ENCODE measurements around the gene ACAT2. TPM values are rescaled to one million over a fixed set of nuclear protein-coding genes. Genes with fewer than 3 reads are reported as not detected.
"Not testable (repeated sequence)": the region's sequence is repeated elsewhere in the genome, so short reads cannot be mapped to it uniquely, and the experiment has no call there.

The ACAT2 gene
- polyA plus RNA-seq, 4 donors = 43.4 to 53.3 (median 48.7) TPM

- DNase-seq (ENCODE audit: low read depth in 4 of 4, low spot score in 2 of 4) = peak in 1 of 4 donors; percentile 5
These were observed 32.1 kb upstream of the ACAT2 start for GRCh38 chr6:159729598-159730331.

- no peak for DNase-seq (ENCODE audit: low read depth in 4 of 4, low spot score in 2 of 4)
These were observed 31.5 kb upstream of the ACAT2 start for GRCh38 chr6:159730332-159730676.

GRCh38 chr6:159732550-159732949 is 29.3 kb upstream of the ACAT2 start:
- not testable (repeated sequence) for DNase-seq (ENCODE audit: low read depth in 4 of 4, low spot score in 2 of 4)

- not testable (repeated sequence) for DNase-seq (ENCODE audit: low read depth in 4 of 4, low spot score in 2 of 4)
These were observed 28.4 kb upstream of the ACAT2 start for GRCh38 chr6:159733395-159733794.

GRCh38 chr6:159736908-159737307 is 24.9 kb upstream of the ACAT2 start:
- DNase-seq (ENCODE audit: low read depth in 4 of 4, low spot score in 2 of 4) = no peak

GRCh38 chr6:159739341-159739740 is 22.5 kb upstream of the ACAT2 start:
- no peak for DNase-seq (ENCODE audit: low read depth in 4 of 4, low spot score in 2 of 4)

- no peak for DNase-seq (ENCODE audit: low read depth in 4 of 4, low spot score in 2 of 4)
These were observed 19.7 kb upstream of the ACAT2 start for GRCh38 chr6:159742165-159742564.

GRCh38 chr6:159745081-159745480 is 16.8 kb upstream of the ACAT2 start:
- no peak for DNase-seq (ENCODE audit: low read depth in 4 of 4, low spot score in 2 of 4)

GRCh38 chr6:159746759-159747158 is 15.1 kb upstream of the ACAT2 start:
- DNase-seq (ENCODE audit: low read depth in 4 of 4, low spot score in 2 of 4) = no peak

GRCh38 chr6:159748127-159748526 is 13.7 kb upstream of the ACAT2 start:
- not testable (repeated sequence) for DNase-seq (ENCODE audit: low read depth in 4 of 4, low spot score in 2 of 4)

GRCh38 chr6:159751448-159751847 is 10.4 kb upstream of the ACAT2 start:
- DNase-seq (ENCODE audit: low read depth in 4 of 4, low spot score in 2 of 4) = no peak

- DNase-seq (ENCODE audit: low read depth in 4 of 4, low spot score in 2 of 4) = no peak
These were observed 8.6 kb upstream of the ACAT2 start for GRCh38 chr6:159753081-159753872.

GRCh38 chr6:159754401-159754800 is 7.4 kb upstream of the ACAT2 start:
- no peak for DNase-seq (ENCODE audit: low read depth in 4 of 4, low spot score in 2 of 4)

- no peak for DNase-seq (ENCODE audit: low read depth in 4 of 4, low spot score in 2 of 4)
These were observed 6.6 kb upstream of the ACAT2 start for GRCh38 chr6:159754959-159755914.

GRCh38 chr6:159756508-159756907 is 5.3 kb upstream of the ACAT2 start:
- DNase-seq (ENCODE audit: low read depth in 4 of 4, low spot score in 2 of 4) = no peak

GRCh38 chr6:159758031-159759001 is 3.5 kb upstream of the ACAT2 start:
- no peak for DNase-seq (ENCODE audit: low read depth in 4 of 4, low spot score in 2 of 4)

GRCh38 chr6:159759645-159760044 is 2.2 kb upstream of the ACAT2 start:
- no peak for DNase-seq (ENCODE audit: low read depth in 4 of 4, low spot score in 2 of 4)

- no peak for DNase-seq (ENCODE audit: low read depth in 4 of 4, low spot score in 2 of 4)
These were observed 1.2 kb upstream of the ACAT2 start for GRCh38 chr6:159760602-159761057.

- peak in 3 of 4 donors; percentile 10 to 27 (median 20) for DNase-seq (ENCODE audit: low read depth in 4 of 4, low spot score in 2 of 4)
These were observed 544 bp upstream of the ACAT2 start for GRCh38 chr6:159761129-159761872.
